ENCODE results near the gene ATG9B. TPM values are rescaled to one million over a fixed set of nuclear protein-coding genes. Genes with fewer than 3 reads are reported as not detected.

The ATG9B gene
- total RNA-seq, 1 donor from 2014 or later = 0.85 TPM

DNA sequence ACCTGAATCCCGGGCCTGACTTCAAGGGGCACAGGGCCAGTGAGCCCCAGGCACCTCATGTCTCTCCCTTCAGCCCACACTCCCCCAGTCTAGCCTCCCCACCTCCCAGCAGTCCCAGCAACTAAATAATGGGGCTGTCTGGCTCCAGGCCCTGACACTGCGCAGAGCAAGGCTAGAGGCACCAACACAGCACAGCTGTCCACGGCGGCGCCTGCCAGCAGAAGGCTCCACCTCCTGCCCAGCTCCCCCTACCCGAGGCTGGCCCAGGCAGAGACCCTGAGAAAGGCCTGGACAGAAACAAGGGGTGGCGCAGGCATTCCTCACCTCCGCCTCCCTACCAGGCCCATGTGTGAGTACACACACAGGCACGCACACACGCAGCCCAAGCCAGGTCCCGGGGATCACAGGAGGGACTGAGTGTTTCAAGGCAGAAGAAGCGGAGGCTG, 52.2 kb downstream of the ATG9B start:
- no peak overlapping the region for H3K27ac Mint-ChIP-seq (ENCODE audit: unreplicated experiment)
- H3K27me3 Mint-ChIP-seq (ENCODE audit: unreplicated experiment) = peaks cover 34% of the 10 kb centered on the region
- no peaks in the 10 kb centered on the region for H3K9me3 Mint-ChIP-seq (ENCODE audit: unreplicated experiment)
- peaks cover 12% of the 10 kb centered on the region for H3K36me3 Mint-ChIP-seq (ENCODE audit: low read depth, unreplicated experiment)
- H3K4me3 Mint-ChIP-seq (ENCODE audit: unreplicated experiment) = no peak overlapping the region
- no peak for DNase-seq (ENCODE audit: low spot score)
- peaks cover 3% of the 10 kb centered on the region for H3K4me1 Mint-ChIP-seq (ENCODE audit: unreplicated experiment)
- TF ChIP-seq CTCF (IDR thresholded peaks at IDR 0.05; ENCODE audit: unreplicated experiment) = no peak

- H3K9me3 Mint-ChIP-seq (ENCODE audit: unreplicated experiment) = no peaks in the 10 kb centered on the region
- H3K4me1 Mint-ChIP-seq (ENCODE audit: unreplicated experiment) = peaks cover 3% of the 10 kb centered on the region
- no peak overlapping the region for H3K4me3 Mint-ChIP-seq (ENCODE audit: unreplicated experiment)
Measured at GRCh38 chr7:150971242-150972022, 52.9 kb downstream of the ATG9B start.

DNA sequence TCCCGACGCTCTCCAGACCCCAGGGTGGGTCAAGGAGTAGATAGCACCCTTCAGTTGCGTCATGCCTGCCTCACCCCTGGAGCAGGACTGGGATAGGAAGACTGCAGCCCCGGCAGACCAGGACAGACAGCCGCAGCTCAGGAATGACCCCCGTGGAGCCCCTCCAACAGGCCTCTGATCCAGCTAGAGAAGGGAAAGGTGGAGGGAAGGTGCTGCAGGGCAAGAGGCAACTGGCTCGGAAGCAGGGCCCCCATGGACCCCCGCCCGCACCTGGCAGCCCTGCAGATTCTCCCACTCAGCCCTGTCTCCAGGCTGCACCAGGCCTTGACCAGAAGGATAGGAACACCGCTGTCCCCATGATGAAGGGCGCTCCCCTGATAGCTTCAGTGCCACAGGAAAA, 53.9 kb downstream of the ATG9B start:
- TF ChIP-seq CTCF (IDR thresholded peaks at IDR 0.05; ENCODE audit: unreplicated experiment) = no peak
- H3K36me3 Mint-ChIP-seq (ENCODE audit: low read depth, unreplicated experiment) = peaks cover 12% of the 10 kb centered on the region
- no peak overlapping the region for H3K4me3 Mint-ChIP-seq (ENCODE audit: unreplicated experiment)
- H3K27me3 Mint-ChIP-seq (ENCODE audit: unreplicated experiment) = peaks cover 28% of the 10 kb centered on the region
- peaks cover 3% of the 10 kb centered on the region for H3K4me1 Mint-ChIP-seq (ENCODE audit: unreplicated experiment)
- no peaks in the 10 kb centered on the region for H3K9me3 Mint-ChIP-seq (ENCODE audit: unreplicated experiment)
- no peak overlapping the region for H3K27ac Mint-ChIP-seq (ENCODE audit: unreplicated experiment)
- DNase-seq (ENCODE audit: low spot score) = no peak

More at GRCh38 chr7:150971242-150972022, 52.9 kb downstream of the ATG9B start:
- no peak for DNase-seq (ENCODE audit: low spot score)
- Mint-ChIP-seq H3K36me3 (ENCODE audit: low read depth, unreplicated experiment) (peaks cover 12% of the 10 kb centered on the region), H3K27me3 (ENCODE audit: unreplicated experiment) (peaks cover 30% of the 10 kb centered on the region), H3K27ac (ENCODE audit: unreplicated experiment) (no peak overlapping the region)
- TF ChIP-seq CTCF (IDR thresholded peaks at IDR 0.05; ENCODE audit: unreplicated experiment) = no peak

DNA sequence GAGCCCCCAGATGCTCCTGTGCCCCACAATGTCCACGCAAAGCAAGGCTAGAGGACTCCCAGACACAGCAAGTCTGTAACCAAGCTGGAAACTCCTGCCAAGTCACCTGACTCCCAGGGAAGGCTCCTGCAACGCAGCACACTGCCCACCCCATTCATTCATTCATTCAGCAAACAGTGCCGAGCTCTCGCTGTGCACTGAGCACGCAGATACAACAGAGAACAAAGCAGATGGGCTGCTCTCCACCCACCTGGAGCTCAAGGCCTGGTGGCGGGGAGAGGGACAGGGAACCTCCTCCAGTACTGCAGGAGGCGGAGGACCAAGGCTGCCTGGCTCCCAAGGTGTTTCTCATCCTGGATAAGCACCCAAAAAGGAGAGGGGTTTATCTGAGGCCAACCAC, 54.8 kb downstream of the ATG9B start:
- Mint-ChIP-seq H3K27me3 (ENCODE audit: unreplicated experiment) (peaks cover 24% of the 10 kb centered on the region), H3K9me3 (ENCODE audit: unreplicated experiment) (no peaks in the 10 kb centered on the region), H3K4me1 (ENCODE audit: unreplicated experiment) (peaks cover 3% of the 10 kb centered on the region), H3K4me3 (ENCODE audit: unreplicated experiment) (no peak overlapping the region), H3K36me3 (ENCODE audit: low read depth, unreplicated experiment) (peaks cover 12% of the 10 kb centered on the region), H3K27ac (ENCODE audit: unreplicated experiment) (no peak overlapping the region)
- no peak for DNase-seq (ENCODE audit: low spot score)
- no peak for TF ChIP-seq CTCF (IDR thresholded peaks at IDR 0.05; ENCODE audit: unreplicated experiment)

DNA sequence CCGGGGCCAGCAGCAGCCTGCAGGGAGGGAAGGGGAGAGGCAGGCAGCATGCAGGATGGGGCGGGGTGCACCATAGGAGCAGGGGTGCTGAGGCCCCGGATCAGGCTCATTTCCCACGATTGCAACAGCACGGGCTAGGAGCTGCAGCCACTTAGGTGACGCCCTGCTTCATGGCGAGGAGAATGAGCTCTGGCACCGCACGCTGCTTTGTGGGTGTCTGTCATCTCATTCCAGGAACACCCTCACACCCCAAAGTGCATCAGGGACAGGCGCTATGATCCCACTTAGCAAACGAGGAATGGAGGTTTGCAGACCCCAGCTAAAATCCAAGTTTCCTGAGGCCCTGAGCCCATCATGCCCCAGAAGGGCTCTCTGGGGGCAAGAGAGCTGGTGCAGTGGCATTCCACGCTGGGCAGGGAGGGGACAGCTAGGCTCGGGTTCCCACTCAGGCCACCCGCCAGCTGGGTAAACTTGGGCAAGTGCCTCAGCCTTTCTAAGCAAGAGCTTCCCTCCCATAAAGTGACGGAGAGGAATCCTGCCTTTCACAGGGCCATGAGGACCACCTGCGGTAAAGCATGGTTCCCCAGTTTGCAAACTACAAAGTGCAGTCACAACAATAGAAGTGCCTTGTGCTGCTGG, 55.4 kb downstream of the ATG9B start:
- Mint-ChIP-seq H3K4me3 (ENCODE audit: unreplicated experiment) (no peak overlapping the region), H3K27me3 (ENCODE audit: unreplicated experiment) (peaks cover 20% of the 10 kb centered on the region), H3K27ac (ENCODE audit: unreplicated experiment) (no peak overlapping the region), H3K36me3 (ENCODE audit: low read depth, unreplicated experiment) (peaks cover 12% of the 10 kb centered on the region), H3K9me3 (ENCODE audit: unreplicated experiment) (no peaks in the 10 kb centered on the region), H3K4me1 (ENCODE audit: unreplicated experiment) (peaks cover 3% of the 10 kb centered on the region)
- no peak for TF ChIP-seq CTCF (IDR thresholded peaks at IDR 0.05; ENCODE audit: unreplicated experiment)
- DNase-seq (ENCODE audit: low spot score) = no peak

All from endothelial cell (in vitro differentiated cells).